ENCODE measurements around the gene RTEL1.

GRCh38 chr20:63622096-63622495 is 36.0 kb upstream of the RTEL1 start:
- no peak for TF ChIP-seq CTCF (IDR thresholded peaks at IDR 0.05)
- no peak for TF ChIP-seq POLR2A (IDR thresholded peaks at IDR 0.05)

Measured in gastroesophageal sphincter (tissue), 3 donors.